HepG2 (cell line): ENCODE data around the gene HNRNPUL1. TPM values are rescaled to one million over a fixed set of nuclear protein-coding genes. Genes with fewer than 3 reads are reported as not detected.
A peak's percentile ranks its signal among the peaks of the same experiment; 100 is the strongest.

Experiments used
- BCL3 ChIP-seq: sonication (generic); formaldehyde crosslinking; IDR thresholded peaks from 2 replicates; pipeline ENCODE4 v1.5.1; 2020; ENCODE audit warnings: mild to moderate bottlenecking, missing genetic modification reagents, moderate library complexity
- CEBPZ ChIP-seq: IDR thresholded peaks from 2 replicates; pipeline ENCODE4 v1.6.1; 2012; ENCODE audit warnings: low read length, improper control_type of control experiment
- IKZF4 ChIP-seq: sonication (generic); formaldehyde crosslinking; IDR thresholded peaks from 2 replicates; pipeline ENCODE4 v1.5.1; 2020; ENCODE audit warnings: borderline replicate concordance, mild to moderate bottlenecking, low read depth, missing genetic modification reagents; ENCODE audit errors: not compliant biosample characterization
- KDM1A ChIP-seq: IDR thresholded peaks from 2 replicates; pipeline ENCODE4 v1.6.1; 2016; ENCODE audit warnings: missing compliant biosample characterization
- ZFP91 ChIP-seq: sonication (generic); formaldehyde crosslinking; IDR thresholded peaks from 2 replicates; pipeline ENCODE4 v1.9.0; 2022; ENCODE audit warnings: missing genetic modification reagents, mild to moderate bottlenecking, borderline replicate concordance
- ZHX2 ChIP-seq, 2 experiments: sonication (generic) in 1 of 2; formaldehyde crosslinking in 1 of 2; IDR thresholded peaks; 2 replicates each; pipeline versions ENCODE4 v1.6.1 to v1.9.0; 2014 to 2022; ENCODE audit warnings: antibody characterized with exemption in 1 of 2, borderline replicate concordance in 1 of 2, inconsistent platforms in 1 of 2, low read depth in 1 of 2, missing genetic modification reagents in 1 of 2
- ZNF460 ChIP-seq: sonication (generic); formaldehyde crosslinking; IDR thresholded peaks from 2 replicates; pipeline ENCODE4 v1.5.1; 2020; ENCODE audit warnings: missing genetic modification reagents, mild to moderate bottlenecking, borderline replicate concordance
- ZNF770 ChIP-seq: sonication (generic); formaldehyde crosslinking; IDR thresholded peaks from 2 replicates; pipeline ENCODE4 v1.5.0; 2020; ENCODE audit warnings: mild to moderate bottlenecking, missing genetic modification reagents
- ZNF800 ChIP-seq: sonication (generic); formaldehyde crosslinking; IDR thresholded peaks from 2 replicates; pipeline ENCODE4 v1.4.0; 2020; ENCODE audit warnings: missing genetic modification reagents
- polyA plus RNA-seq, 8 experiments: library from polyadenylated mRNA; depleted of rRNA in 3 of 8; stranded (reverse) in 7 of 8; unstranded in 1 of 8; fragments of >200 nt; fragmentation: Illumina TruSeq in 4 of 8; extraction: Trizol in 4 of 8; gene quantifications; 2 replicates each; pipeline versions ENCODE4 v1.2.1 to v1.2.3, GENCODE V29; 2011 to 2016; ENCODE audit warnings: low read depth in 4 of 8, missing spikeins in 1 of 8, mixed read lengths in 1 of 8; ENCODE audit not compliant: insufficient read depth in 1 of 8
- total RNA-seq, 5 experiments: library from RNA; depleted of rRNA; stranded (reverse); fragments of >200 nt; fragmentation: Illumina TruSeq; extraction: Trizol; gene quantifications; 2 replicates each; pipeline ENCODE4 v1.2.3, GENCODE V29; 2016; ENCODE audit warnings: low read depth in 1 of 5

The HNRNPUL1 gene
- total and polyA plus RNA-seq, 2 of the 13 experiments (the other 11 are each of a cell fraction or from before 2014, with no cell fraction given) = 30.9 to 81.7 TPM

- TF ChIP-seq ZNF770 (CRISPR knock-in tag) = peak; percentile 79
- TF ChIP-seq BCL3 = no peak
- TF ChIP-seq ZFP91 (CRISPR knock-in tag) = 0 out of 2 replicates have a peak, but pooled peaks have one; percentile 2
- TF ChIP-seq CEBPZ = no peak
- TF ChIP-seq KDM1A = no peak
- no peak for TF ChIP-seq ZHX2 (IDR thresholded peaks at IDR 0.05; ENCODE audit: low read depth)
- TF ChIP-seq ZHX2 (CRISPR knock-in tag; IDR thresholded peaks at IDR 0.05; ENCODE audit: borderline replicate concordance) = no peak
- no peak for TF ChIP-seq ZNF800 (CRISPR knock-in tag)
- peak; percentile 87; the same call in 1 of the 2 replicates for TF ChIP-seq ZNF460 (CRISPR knock-in tag)
- TF ChIP-seq IKZF4 (CRISPR knock-in tag) = no peak
Observed at GRCh38 chr19:41226874-41227390, 37.2 kb upstream of the HNRNPUL1 start (continued).
